ENCODE results near the gene ADAMTS2. TPM values are rescaled to one million over a fixed set of nuclear protein-coding genes. Genes with fewer than 3 reads are reported as not detected.

Gene ADAMTS2
- total and polyA plus RNA-seq, 2 donors (not counting 1 experiment from before 2014, with no cell fraction given): 16.2 to 70.2 TPM

DNA sequence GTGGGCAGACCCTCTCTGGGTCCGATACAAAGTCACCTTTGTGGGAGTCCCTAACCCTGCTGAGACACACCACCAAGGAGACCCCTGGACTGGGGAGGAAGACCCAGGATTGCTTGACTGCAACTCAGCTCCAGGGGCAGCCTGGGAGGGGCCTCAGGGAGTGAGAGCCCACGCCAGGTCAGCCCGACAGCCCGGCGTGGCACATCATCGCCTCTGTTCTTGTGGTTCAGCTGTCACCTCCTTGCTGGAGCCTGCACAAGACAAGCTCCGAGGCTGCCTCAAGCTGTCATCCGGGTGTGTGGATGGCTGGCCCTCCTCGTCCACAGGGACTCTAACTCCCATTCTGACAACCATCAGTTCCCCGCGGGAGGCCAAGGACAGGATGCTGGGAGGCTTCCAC is 151.5 kb downstream of the ADAMTS2 start:
- no peak for TF ChIP-seq EZH2 (IDR thresholded peaks at IDR 0.05; ENCODE audit: low read length, missing control alignments)
- TF ChIP-seq, protein P1, sequence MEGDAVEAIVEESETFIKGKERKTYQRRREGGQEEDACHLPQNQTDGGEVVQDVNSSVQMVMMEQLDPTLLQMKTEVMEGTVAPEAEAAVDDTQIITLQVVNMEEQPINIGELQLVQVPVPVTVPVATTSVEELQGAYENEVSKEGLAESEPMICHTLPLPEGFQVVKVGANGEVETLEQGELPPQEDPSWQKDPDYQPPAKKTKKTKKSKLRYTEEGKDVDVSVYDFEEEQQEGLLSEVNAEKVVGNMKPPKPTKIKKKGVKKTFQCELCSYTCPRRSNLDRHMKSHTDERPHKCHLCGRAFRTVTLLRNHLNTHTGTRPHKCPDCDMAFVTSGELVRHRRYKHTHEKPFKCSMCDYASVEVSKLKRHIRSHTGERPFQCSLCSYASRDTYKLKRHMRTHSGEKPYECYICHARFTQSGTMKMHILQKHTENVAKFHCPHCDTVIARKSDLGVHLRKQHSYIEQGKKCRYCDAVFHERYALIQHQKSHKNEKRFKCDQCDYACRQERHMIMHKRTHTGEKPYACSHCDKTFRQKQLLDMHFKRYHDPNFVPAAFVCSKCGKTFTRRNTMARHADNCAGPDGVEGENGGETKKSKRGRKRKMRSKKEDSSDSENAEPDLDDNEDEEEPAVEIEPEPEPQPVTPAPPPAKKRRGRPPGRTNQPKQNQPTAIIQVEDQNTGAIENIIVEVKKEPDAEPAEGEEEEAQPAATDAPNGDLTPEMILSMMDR (conservative IDR thresholded peaks at IDR 0.05 in 1 of 2, IDR thresholded peaks at IDR 0.05 in 1 of 2; ENCODE audit: low read depth in 1 of 2, low read length in 2 of 2): no peak
- Histone ChIP-seq H3K27ac (ENCODE audit: insufficient read depth, low read length) (no peak overlapping the region), H3K4me2 (ENCODE audit: extremely low read depth, insufficient read depth, low read length) (no peak overlapping the region), H4K20me1 (ENCODE audit: control insufficient read depth, extremely low read depth, insufficient read depth, low read length) (no peaks in the 10 kb centered on the region), H3K36me3 (ENCODE audit: control insufficient read depth, insufficient read depth, low read length) (peaks cover 2% of the 10 kb centered on the region), H3K9me3 (ENCODE audit: control insufficient read depth, insufficient read depth, low read depth, low read length) (no peaks in the 10 kb centered on the region), H3K4me3 (replicated peaks in 1 of 4; ENCODE audit: control extremely low read depth in 1 of 4, insufficient read depth in 1 of 4, low read depth in 3 of 4, low read length in 4 of 4) (no peak overlapping the region), H3K27me3 (ENCODE audit: control insufficient read depth, insufficient read depth, low read length) (no peaks in the 10 kb centered on the region), H3K79me2 (ENCODE audit: control insufficient read depth, insufficient read depth, low read length) (no peaks in the 10 kb centered on the region), H3K9ac (ENCODE audit: insufficient read depth, low read length) (no peak overlapping the region), H3K4me1 (ENCODE audit: control insufficient read depth, extremely low read depth, insufficient read depth, low read length) (no peaks in the 10 kb centered on the region), H2AFZ (ENCODE audit: low read length) (no peak overlapping the region)
- no peak for DNase-seq (ENCODE audit: low read depth in 2 of 2)

DNA sequence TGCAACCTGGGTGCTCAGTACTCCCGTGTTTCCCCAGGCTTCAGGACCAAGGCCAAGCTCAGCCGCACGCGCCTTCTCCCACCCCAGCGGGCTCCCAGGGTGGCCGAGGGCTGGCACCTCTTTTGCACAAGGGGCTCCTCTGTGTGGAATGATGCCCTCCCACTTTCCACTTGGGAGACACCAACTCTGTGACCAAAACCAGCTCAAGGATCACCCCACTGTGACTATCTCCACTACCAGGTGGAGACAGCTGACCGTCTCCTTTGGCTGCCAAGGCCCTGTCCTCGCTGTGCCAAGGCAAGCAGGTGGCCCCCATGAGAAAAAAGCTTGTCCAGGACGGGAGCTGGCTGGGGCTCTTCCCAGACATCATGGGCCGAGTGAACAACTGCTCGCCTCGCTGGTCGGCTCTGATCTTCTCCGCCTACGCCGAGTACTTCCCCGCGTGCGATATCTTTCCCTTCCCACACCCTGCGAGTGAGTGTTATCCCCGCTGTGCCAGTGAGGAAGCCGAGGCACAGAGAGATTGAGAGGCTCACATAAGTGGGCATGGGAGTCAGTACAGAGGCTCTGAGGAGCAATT is 152.3 kb downstream of the ADAMTS2 start:
- H3K79me2 ChIP-seq (ENCODE audit: control insufficient read depth, insufficient read depth, low read length): no peaks in the 10 kb centered on the region
- no peak overlapping the region for H3K27ac ChIP-seq (ENCODE audit: insufficient read depth, low read length)
- peaks cover 2% of the 10 kb centered on the region for H3K36me3 ChIP-seq (ENCODE audit: control insufficient read depth, insufficient read depth, low read length)
- DNase-seq (ENCODE audit: low read depth in 2 of 2): no peak
- no peak overlapping the region for H2AFZ ChIP-seq (ENCODE audit: low read length)
- no peaks in the 10 kb centered on the region for H3K4me1 ChIP-seq (ENCODE audit: control insufficient read depth, extremely low read depth, insufficient read depth, low read length)
- no peaks in the 10 kb centered on the region for H3K9me3 ChIP-seq (ENCODE audit: control insufficient read depth, insufficient read depth, low read depth, low read length)
- no peak overlapping the region for H3K4me2 ChIP-seq (ENCODE audit: extremely low read depth, insufficient read depth, low read length)
- H3K9ac ChIP-seq (ENCODE audit: insufficient read depth, low read length): no peak overlapping the region
- no peak overlapping the region for H3K4me3 ChIP-seq (replicated peaks in 1 of 4; ENCODE audit: control extremely low read depth in 1 of 4, insufficient read depth in 1 of 4, low read depth in 3 of 4, low read length in 4 of 4)
- H3K27me3 ChIP-seq (ENCODE audit: control insufficient read depth, insufficient read depth, low read length): no peaks in the 10 kb centered on the region
- H4K20me1 ChIP-seq (ENCODE audit: control insufficient read depth, extremely low read depth, insufficient read depth, low read length): no peaks in the 10 kb centered on the region
- TF ChIP-seq, protein P1 (conservative IDR thresholded peaks at IDR 0.05 in 1 of 2, IDR thresholded peaks at IDR 0.05 in 1 of 2; ENCODE audit: low read depth in 1 of 2, low read length in 2 of 2): no peak
- TF ChIP-seq EZH2 (IDR thresholded peaks at IDR 0.05; ENCODE audit: low read length, missing control alignments): no peak

DNA sequence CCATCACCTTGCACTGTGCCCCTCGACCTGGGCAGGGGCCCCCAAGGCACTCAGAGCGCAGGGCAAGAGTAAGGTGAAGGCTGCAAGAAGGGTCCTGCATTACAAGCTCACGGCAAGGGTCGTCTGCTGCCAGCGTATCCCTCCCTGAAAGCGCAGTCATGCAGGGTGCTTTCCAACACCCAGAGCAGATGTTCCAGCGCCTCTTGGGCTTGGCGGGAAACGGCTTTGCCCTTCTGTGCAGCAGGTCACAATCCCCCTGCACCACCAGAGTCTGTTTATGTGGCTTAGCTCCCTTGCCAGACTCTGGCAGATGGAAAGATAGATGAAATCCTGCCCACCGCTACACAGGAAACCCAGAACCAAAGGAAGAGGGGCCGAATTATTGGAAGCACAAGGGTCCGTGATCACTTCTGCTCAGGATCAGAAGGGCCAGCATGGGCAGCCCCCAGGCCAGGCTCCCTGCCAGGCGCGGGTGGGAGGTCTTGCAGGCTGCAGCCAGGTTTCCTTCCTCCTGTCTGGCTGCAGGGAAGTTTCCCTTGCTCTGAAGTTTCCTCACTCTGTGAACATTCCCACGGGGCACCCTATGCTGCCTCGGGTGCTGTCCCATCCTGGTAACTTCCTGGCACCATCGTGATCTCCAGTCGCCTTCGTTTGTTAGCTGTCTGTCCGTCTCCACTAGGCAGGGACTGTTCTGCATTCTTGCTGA is 152.9 kb downstream of the ADAMTS2 start:
- no peak for TF ChIP-seq EZH2 (IDR thresholded peaks at IDR 0.05; ENCODE audit: low read length, missing control alignments)
- TF ChIP-seq, protein P1 (conservative IDR thresholded peaks at IDR 0.05 in 1 of 2, IDR thresholded peaks at IDR 0.05 in 1 of 2; ENCODE audit: low read depth in 1 of 2, low read length in 2 of 2): no peak
- Histone ChIP-seq H3K4me1 (ENCODE audit: control insufficient read depth, extremely low read depth, insufficient read depth, low read length) (no peaks in the 10 kb centered on the region), H3K27ac (ENCODE audit: insufficient read depth, low read length) (no peak overlapping the region)

More for the DNA sequence above, 152.9 kb downstream of the ADAMTS2 start:
- H2AFZ ChIP-seq (ENCODE audit: low read length): no peak overlapping the region
- no peaks in the 10 kb centered on the region for H3K36me3 ChIP-seq (ENCODE audit: control insufficient read depth, insufficient read depth, low read length)
- H3K4me3 ChIP-seq (replicated peaks in 1 of 4; ENCODE audit: control extremely low read depth in 1 of 4, insufficient read depth in 1 of 4, low read depth in 3 of 4, low read length in 4 of 4): no peak overlapping the region
- H3K79me2 ChIP-seq (ENCODE audit: control insufficient read depth, insufficient read depth, low read length): no peaks in the 10 kb centered on the region
- H3K27me3 ChIP-seq (ENCODE audit: control insufficient read depth, insufficient read depth, low read length): no peaks in the 10 kb centered on the region
- H3K9me3 ChIP-seq (ENCODE audit: control insufficient read depth, insufficient read depth, low read depth, low read length): no peaks in the 10 kb centered on the region
- DNase-seq (ENCODE audit: low read depth in 2 of 2): no peak
- H4K20me1 ChIP-seq (ENCODE audit: control insufficient read depth, extremely low read depth, insufficient read depth, low read length): no peaks in the 10 kb centered on the region
- no peak overlapping the region for H3K9ac ChIP-seq (ENCODE audit: insufficient read depth, low read length)
- no peak overlapping the region for H3K4me2 ChIP-seq (ENCODE audit: extremely low read depth, insufficient read depth, low read length)
